HEK293 (cell line): Measurements from ENCODE around the gene DCX.

Experiments
- CTCF ChIA-PET: fragments of 350-600 bp; formaldehyde crosslinking; extraction: SDS; loops from one replicate; lab custom pipeline; 2021; ENCODE audit warnings: antibody characterized with exemption; lab: Yijun Ruan, JAX
- POLR2A ChIA-PET: fragments of 300-600 bp; formaldehyde crosslinking; extraction: SDS; loops from one replicate; lab custom pipeline; 2020; ENCODE audit warnings: antibody characterized with exemption, inconsistent platforms; lab: Yijun Ruan, JAX
- H3K27ac ChIP-seq: fragments of 200-500 bp; sonication (Bioruptor generic); 2 replicates; pipeline ENCODE4 v1.5.1; 2014; ENCODE audit warnings: low read depth, low read length, control low read depth, inconsistent platforms; ENCODE audit errors: extremely low read depth
- H3K36me3 ChIP-seq, 2 experiments: fragments of 200-500 bp in 1 of 2; sonication (Bioruptor generic) in 1 of 2; 1 replicate in 1 of 2; 2 replicates in 1 of 2; pipeline ENCODE4 v1.5.1; 2014 to 2017; ENCODE audit warnings: inconsistent platforms in 2 of 2, low read length in 2 of 2; ENCODE audit not compliant: control insufficient read depth in 2 of 2, insufficient read depth in 1 of 2
- H3K4me1 ChIP-seq: fragments of 200-500 bp; sonication (Bioruptor generic); 2 replicates; pipeline ENCODE4 v1.5.1; 2014; ENCODE audit warnings: mild to moderate bottlenecking, low read length, inconsistent platforms; ENCODE audit not compliant: control insufficient read depth, insufficient read depth
- H3K4me3 ChIP-seq: 2 replicates; pipeline ENCODE4 v1.5.1; 2011; ENCODE audit warnings: low read depth, mild to moderate bottlenecking, control low read depth, low read length, moderate library complexity
- H3K9me3 ChIP-seq: fragments of 200-500 bp; sonication (Bioruptor generic); 2 replicates; pipeline ENCODE4 v1.5.1; 2014; ENCODE audit warnings: low read depth, low read length, inconsistent platforms; ENCODE audit not compliant: control insufficient read depth, insufficient read depth
- ELK4 ChIP-seq: IDR thresholded peaks from 2 replicates; pipeline ENCODE4 v1.6.1; 2011; ENCODE audit warnings: mild to moderate bottlenecking, low read depth, low read length, borderline replicate concordance
- HOXD13 ChIP-seq: sonication (generic); formaldehyde crosslinking; IDR thresholded peaks from 2 replicates; pipeline ENCODE4 v1.8.0; 2022; ENCODE audit warnings: missing genetic modification reagents, borderline replicate concordance
- SP7 ChIP-seq: fragments of 450-650 bp; formaldehyde crosslinking; IDR thresholded peaks from 2 replicates; pipeline ENCODE4 v1.5.1; 2016; ENCODE audit warnings: missing biosample characterization, missing genetic modification characterization
- WT1 ChIP-seq: fragments of 450-650 bp; formaldehyde crosslinking; IDR thresholded peaks from 2 replicates; pipeline ENCODE4 v1.5.1; 2016; ENCODE audit warnings: missing biosample characterization, missing genetic modification characterization
- YY2 ChIP-seq: fragments of 450-650 bp; formaldehyde crosslinking; IDR thresholded peaks from 2 replicates; pipeline ENCODE4 v1.5.1; 2016; ENCODE audit warnings: missing biosample characterization, missing genetic modification characterization
- ZNF121 ChIP-seq: fragments of 450-650 bp; formaldehyde crosslinking; IDR thresholded peaks from 2 replicates; pipeline ENCODE4 v1.5.1; 2016; ENCODE audit warnings: missing biosample characterization, missing genetic modification characterization
- ZNF214 ChIP-seq: fragments of 450-650 bp; formaldehyde crosslinking; IDR thresholded peaks from 2 replicates; pipeline ENCODE4 v1.5.1; 2017; ENCODE audit warnings: missing biosample characterization, mild to moderate bottlenecking, missing genetic modification characterization, borderline replicate concordance
- ZNF292 ChIP-seq: fragments of 450-650 bp; formaldehyde crosslinking; IDR thresholded peaks from 2 replicates; pipeline ENCODE4 v1.5.1; 2016; ENCODE audit warnings: low read depth, missing biosample characterization, missing genetic modification characterization, borderline replicate concordance
- ZNF391 ChIP-seq: fragments of 450-650 bp; formaldehyde crosslinking; IDR thresholded peaks from 2 replicates; pipeline ENCODE4 v1.5.1; 2016; ENCODE audit warnings: low read depth, missing biosample characterization, missing genetic modification characterization, borderline replicate concordance
- ZNF433 ChIP-seq: fragments of 450-650 bp; formaldehyde crosslinking; IDR thresholded peaks from 2 replicates; pipeline ENCODE4 v1.5.1; 2016; ENCODE audit warnings: missing biosample characterization, missing genetic modification characterization, low read depth
- ZNF600 ChIP-seq: fragments of 450-650 bp; formaldehyde crosslinking; IDR thresholded peaks from 2 replicates; pipeline ENCODE4 v1.5.1; 2016; ENCODE audit warnings: missing biosample characterization, missing genetic modification characterization
- ZNF610 ChIP-seq: fragments of 450-650 bp; formaldehyde crosslinking; IDR thresholded peaks from 2 replicates; pipeline ENCODE4 v1.5.1; 2016; ENCODE audit warnings: missing biosample characterization, missing genetic modification characterization, borderline replicate concordance
- ZNF677 ChIP-seq: fragments of 450-650 bp; IDR thresholded peaks from 2 replicates; pipeline ENCODE4 v1.5.0; 2018; ENCODE audit warnings: missing biosample characterization, mild to moderate bottlenecking, missing genetic modification characterization, moderate library complexity
- TF ChIP-seq, protein P1 (sequence below): fragments of 450-650 bp; formaldehyde crosslinking; IDR thresholded peaks from 2 replicates; pipeline ENCODE4 v1.5.1; 2017; ENCODE audit warnings: missing biosample characterization, missing genetic modification characterization
- TF ChIP-seq, protein P2 (sequence below): fragments of 450-650 bp; formaldehyde crosslinking; IDR thresholded peaks from 2 replicates; pipeline ENCODE4 v1.5.1; 2016; ENCODE audit warnings: missing biosample characterization, missing genetic modification characterization
- TF ChIP-seq, protein P3 (sequence below): fragments of 450-650 bp; formaldehyde crosslinking; IDR thresholded peaks from 2 replicates; pipeline ENCODE4 v1.5.0; 2017; ENCODE audit warnings: missing biosample characterization, missing genetic modification characterization, borderline replicate concordance

The DCX gene

DNA sequence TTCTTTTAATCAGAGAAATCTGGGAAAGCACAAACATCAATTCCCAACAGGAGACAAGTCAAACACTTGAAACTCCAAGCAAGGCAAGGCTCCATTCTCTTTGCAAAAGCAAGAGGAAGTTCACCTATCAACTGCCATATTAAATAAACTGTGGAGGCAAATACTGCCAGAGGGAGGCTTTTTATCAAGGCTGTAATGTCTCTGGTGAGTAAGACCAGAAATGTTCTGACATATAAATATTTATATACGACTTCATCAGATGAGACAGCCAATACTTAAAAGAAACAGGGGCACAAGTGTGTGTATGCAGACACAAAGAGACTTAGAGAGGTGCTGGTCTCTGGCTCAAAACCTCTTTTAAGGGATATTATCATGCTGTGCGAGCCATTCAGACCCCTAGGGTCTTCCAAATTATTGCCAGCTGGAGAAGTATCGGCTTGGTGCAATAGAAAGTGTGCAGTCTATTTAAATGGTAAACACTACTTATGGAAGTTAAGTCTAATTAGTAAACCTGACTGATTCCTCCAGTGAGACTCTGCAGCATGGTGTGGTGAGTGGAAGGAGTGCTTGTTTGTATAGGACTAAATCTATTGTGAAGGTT is 24.4 kb downstream of the DCX start (continued):
- TF ChIP-seq ZNF292 (tag by site-specific recombination) = no peak
- no peak for TF ChIP-seq ZNF610 (tag by site-specific recombination)

DNA sequence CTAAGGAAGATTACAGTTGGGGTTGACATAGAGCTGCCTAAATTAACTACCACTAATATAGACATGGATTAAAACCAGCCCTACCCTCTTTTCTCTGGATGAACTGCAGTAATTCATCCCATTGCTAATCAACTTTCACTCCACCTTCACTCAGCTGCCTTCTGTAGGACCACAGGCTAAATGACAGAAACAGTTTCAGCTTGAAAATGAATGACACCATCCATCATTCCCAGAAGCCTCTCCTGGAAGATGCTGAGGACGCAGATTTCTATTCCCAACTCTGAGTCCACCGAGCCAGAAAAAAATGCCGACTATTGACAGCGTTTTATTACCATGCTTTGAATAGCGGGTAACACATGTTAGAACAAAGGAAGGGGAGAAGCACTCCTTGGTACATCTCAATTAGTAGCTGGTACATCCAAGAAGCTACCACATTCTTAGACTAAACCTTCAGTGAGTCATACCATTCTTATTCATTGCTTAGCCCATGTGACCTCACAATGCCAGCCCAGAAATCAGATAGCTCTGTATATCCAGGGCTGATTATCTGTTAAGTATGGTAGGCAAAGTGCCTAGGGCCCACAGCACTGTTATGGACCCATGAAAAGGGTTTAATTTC is 25.3 kb downstream of the DCX start:
- Histone ChIP-seq H3K4me3 (no peak overlapping the region), H3K27ac (no peak overlapping the region), H3K4me1 (no peaks in the 10 kb centered on the region), H3K36me3 (no peaks in the 10 kb centered on the region), H3K9me3 (no peaks in the 10 kb centered on the region)
- CTCF ChIA-PET = interaction anchor here (0.5 kb wide), 1 partner anchor 1909 kb away, joined by 3 read pairs; no protein-coding TSS in a partner anchor
- POLR2A ChIA-PET = no interaction called here
- TF ChIP-seq ZNF600 (no peak), ELK4 (no peak)

DNA sequence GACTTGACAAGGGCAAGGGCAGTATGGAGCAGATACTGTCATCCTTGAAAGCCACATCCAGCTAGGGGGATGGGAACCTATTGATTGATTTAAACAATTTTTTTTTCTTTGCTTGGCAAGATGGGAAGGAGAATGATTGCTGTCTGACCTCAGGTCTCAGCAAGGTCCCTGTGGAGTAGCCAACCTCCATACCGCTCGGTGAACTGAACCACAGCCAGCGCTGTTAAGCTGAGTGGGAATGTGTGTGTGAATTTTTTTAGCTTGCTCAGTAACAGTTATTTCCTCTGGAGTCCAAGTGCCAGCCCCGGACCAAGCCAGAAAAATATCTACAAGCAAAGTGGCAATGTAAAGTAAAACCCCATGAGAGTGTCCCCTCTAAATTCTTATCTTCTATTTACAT is 25.9 kb downstream of the DCX start:
- Histone ChIP-seq H3K36me3 (no peaks in the 10 kb centered on the region), H3K27ac (no peak overlapping the region), H3K4me1 (no peaks in the 10 kb centered on the region)
- CTCF ChIA-PET = no interaction called here
- TF ChIP-seq ZNF121 (tag by site-specific recombination) = no peak
- TF ChIP-seq, all 188 proteins: peak for 0
- POLR2A ChIA-PET = no interaction called here
- Histone ChIP-seq H3K9me3 (no peaks in the 10 kb centered on the region), H3K4me3 (no peak overlapping the region)

DNA sequence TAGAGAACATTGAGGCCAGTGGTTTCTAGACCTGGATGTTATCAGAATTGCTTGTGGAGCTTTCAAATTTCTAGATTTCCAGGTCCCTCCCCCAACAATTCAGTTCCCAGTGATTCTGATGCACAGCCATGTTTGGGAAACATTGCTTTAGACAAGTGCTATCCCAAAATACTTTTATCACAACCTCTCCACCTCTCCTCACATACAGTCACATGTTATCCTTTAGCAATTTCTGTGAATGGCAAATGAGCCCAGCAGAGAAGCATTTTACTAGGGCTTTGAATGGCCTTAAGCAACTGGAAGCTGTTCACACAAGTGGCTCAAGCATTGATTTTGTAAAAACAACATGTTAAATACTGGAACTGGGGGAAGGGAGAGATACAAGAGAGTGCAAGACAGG is 29.7 kb downstream of the DCX start:
- H3K4me3 ChIP-seq = no peak overlapping the region
- H3K27ac ChIP-seq = no peak overlapping the region
- H3K9me3 ChIP-seq = no peaks in the 10 kb centered on the region
- TF ChIP-seq ZNF391 (tag by site-specific recombination) = no peak
- POLR2A ChIA-PET = no interaction called here
- H3K36me3 ChIP-seq = no peaks in the 10 kb centered on the region
- CTCF ChIA-PET = no interaction called here
- no peaks in the 10 kb centered on the region for H3K4me1 ChIP-seq

- Histone ChIP-seq H3K4me1 (no peaks in the 10 kb centered on the region), H3K4me3 (no peak overlapping the region), H3K27ac (no peak overlapping the region), H3K9me3 (no peaks in the 10 kb centered on the region), H3K36me3 (no peaks in the 10 kb centered on the region)
- POLR2A ChIA-PET = no interaction called here
- CTCF ChIA-PET = no interaction called here
- TF ChIP-seq YY2 (tag by site-specific recombination) (no peak), WT1 (tag by site-specific recombination) (no peak), ZNF600 (no peak), SP7 (tag by site-specific recombination) (no peak), ZNF214 (no peak), HOXD13 (CRISPR knock-in tag) (no peak), ZNF677 (tag by site-specific recombination) (no peak), ZNF433 (no peak)
- TF ChIP-seq, protein P1, sequence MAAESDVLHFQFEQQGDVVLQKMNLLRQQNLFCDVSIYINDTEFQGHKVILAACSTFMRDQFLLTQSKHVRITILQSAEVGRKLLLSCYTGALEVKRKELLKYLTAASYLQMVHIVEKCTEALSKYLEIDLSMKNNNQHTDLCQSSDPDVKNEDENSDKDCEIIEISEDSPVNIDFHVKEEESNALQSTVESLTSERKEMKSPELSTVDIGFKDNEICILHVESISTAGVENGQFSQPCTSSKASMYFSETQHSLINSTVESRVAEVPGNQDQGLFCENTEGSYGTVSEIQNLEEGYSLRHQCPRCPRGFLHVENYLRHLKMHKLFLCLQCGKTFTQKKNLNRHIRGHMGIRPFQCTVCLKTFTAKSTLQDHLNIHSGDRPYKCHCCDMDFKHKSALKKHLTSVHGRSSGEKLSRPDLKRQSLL (tag by site-specific recombination) = no peak
- TF ChIP-seq, protein P2, sequence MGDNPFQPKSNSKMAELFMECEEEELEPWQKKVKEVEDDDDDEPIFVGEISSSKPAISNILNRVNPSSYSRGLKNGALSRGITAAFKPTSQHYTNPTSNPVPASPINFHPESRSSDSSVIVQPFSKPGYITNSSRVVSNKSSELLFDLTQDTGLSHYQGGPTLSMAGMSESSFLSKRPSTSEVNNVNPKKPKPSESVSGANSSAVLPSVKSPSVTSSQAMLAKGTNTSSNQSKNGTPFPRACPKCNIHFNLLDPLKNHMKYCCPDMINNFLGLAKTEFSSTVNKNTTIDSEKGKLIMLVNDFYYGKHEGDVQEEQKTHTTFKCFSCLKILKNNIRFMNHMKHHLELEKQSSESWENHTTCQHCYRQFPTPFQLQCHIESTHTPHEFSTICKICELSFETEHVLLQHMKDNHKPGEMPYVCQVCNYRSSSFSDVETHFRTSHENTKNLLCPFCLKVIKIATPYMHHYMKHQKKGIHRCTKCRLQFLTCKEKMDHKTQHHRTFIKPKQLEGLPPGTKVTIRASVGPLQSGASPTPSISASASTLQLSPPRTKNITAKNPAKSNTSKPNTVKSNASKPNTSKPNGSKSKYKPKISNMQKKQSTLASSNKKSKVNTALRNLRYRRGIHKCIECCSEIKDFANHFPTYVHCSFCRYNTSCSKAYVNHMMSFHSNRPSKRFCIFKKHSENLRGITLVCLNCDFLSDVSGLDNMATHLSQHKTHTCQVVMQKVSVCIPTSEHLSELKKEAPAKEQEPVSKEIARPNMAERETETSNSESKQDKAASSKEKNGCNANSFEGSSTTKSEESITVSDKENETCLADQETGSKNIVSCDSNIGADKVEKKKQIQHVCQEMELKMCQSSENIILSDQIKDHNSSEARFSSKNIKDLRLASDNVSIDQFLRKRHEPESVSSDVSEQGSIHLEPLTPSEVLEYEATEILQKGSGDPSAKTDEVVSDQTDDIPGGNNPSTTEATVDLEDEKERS (tag by site-specific recombination) = no peak
- TF ChIP-seq, protein P3, sequence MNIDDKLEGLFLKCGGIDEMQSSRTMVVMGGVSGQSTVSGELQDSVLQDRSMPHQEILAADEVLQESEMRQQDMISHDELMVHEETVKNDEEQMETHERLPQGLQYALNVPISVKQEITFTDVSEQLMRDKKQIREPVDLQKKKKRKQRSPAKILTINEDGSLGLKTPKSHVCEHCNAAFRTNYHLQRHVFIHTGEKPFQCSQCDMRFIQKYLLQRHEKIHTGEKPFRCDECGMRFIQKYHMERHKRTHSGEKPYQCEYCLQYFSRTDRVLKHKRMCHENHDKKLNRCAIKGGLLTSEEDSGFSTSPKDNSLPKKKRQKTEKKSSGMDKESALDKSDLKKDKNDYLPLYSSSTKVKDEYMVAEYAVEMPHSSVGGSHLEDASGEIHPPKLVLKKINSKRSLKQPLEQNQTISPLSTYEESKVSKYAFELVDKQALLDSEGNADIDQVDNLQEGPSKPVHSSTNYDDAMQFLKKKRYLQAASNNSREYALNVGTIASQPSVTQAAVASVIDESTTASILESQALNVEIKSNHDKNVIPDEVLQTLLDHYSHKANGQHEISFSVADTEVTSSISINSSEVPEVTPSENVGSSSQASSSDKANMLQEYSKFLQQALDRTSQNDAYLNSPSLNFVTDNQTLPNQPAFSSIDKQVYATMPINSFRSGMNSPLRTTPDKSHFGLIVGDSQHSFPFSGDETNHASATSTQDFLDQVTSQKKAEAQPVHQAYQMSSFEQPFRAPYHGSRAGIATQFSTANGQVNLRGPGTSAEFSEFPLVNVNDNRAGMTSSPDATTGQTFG (tag by site-specific recombination) = no peak
Measured at GRCh38 chrX:111376897-111377578, 35.0 kb downstream of the DCX start.
